Heart left ventricle (tissue), 16 donors: ENCODE measurements around the gene PTPRD. TPM values are rescaled to one million over a fixed set of nuclear protein-coding genes. Genes with fewer than 3 reads are reported as not detected.
A peak's percentile ranks its signal among the peaks of the same experiment; 100 is the strongest.

Experiments
- ATAC-seq, 4 donors: fragments of 200-7000 bp; cut with Tn5 transposase; one replicate each; pipeline ENCODE4 v1.9.1; 2020 to 2022; ENCODE audit warnings: moderate library complexity in 4 of 4, mild to moderate bottlenecking in 3 of 4, moderate number of reproducible peaks in 1 of 4
- DNase-seq, 5 donors: peaks; one replicate each; pipeline ENCODE4 v3.0.0-alpha.2; 2020
- H3K27ac ChIP-seq, 12 donors: fragments of 200-600 bp; sonication (generic) in 4 of 12; one replicate each; pipeline versions ENCODE4 v1.5.0 to v1.8.0; 2016 to 2022; ENCODE audit warnings: mild to moderate bottlenecking in 2 of 12
- H3K27me3 ChIP-seq, 9 donors: fragments of 200-600 bp; sonication (generic) in 2 of 9; one replicate each; pipeline versions ENCODE4 v1.5.1 to v1.8.0; 2016 to 2022; ENCODE audit warnings: mild to moderate bottlenecking in 3 of 9
- H3K36me3 ChIP-seq, 9 donors: fragments of 200-600 bp; sonication (generic) in 2 of 9; one replicate each; pipeline versions ENCODE4 v1.5.0 to v1.8.0; 2018 to 2022; ENCODE audit warnings: mild to moderate bottlenecking in 2 of 9
- H3K4me1 ChIP-seq, 12 donors: fragments of 200-600 bp; sonication (generic) in 4 of 12; one replicate each; pipeline versions ENCODE4 v1.5.0 to v1.8.0; 2016 to 2022; ENCODE audit warnings: mild to moderate bottlenecking in 3 of 12
- H3K4me3 ChIP-seq, 12 donors: fragments of 200-600 bp; sonication (generic) in 4 of 12; one replicate each; pipeline versions ENCODE4 v1.5.0 to v1.8.0; 2017 to 2022; ENCODE audit warnings: mild to moderate bottlenecking in 9 of 12, moderate library complexity in 4 of 12
- H3K9me3 ChIP-seq, 12 donors: fragments of 200-600 bp; sonication (generic) in 4 of 12; one replicate each; pipeline versions ENCODE4 v1.5.0 to v1.8.0; 2016 to 2022; ENCODE audit warnings: mild to moderate bottlenecking in 1 of 12
- CTCF ChIP-seq, 12 donors: fragments of 200-600 bp; sonication (generic) in 4 of 12; IDR thresholded peaks; one replicate each; pipeline versions ENCODE4 v1.5.0 to v1.8.0; 2018 to 2022; ENCODE audit warnings: antibody characterized with exemption in 12 of 12, mild to moderate bottlenecking in 5 of 12
- POLR2A ChIP-seq, 2 donors: fragments of 450-650 bp; IDR thresholded peaks; one replicate each; pipeline ENCODE4 v1.6.1; 2017; ENCODE audit warnings: antibody characterized with exemption in 2 of 2, mild to moderate bottlenecking in 2 of 2, moderate library complexity in 2 of 2
- WGBS, 4 donors: extraction: QIAGEN DNeasy Blood & Tissue Kit in 2 of 4; methylation state at CpG; one replicate each; pipeline versions ENCODE4 v1.1.5 to v1.1.7; 2013 to 2018; 5-methylcytosine and 5-hydroxymethylcytosine counted together
- intact Hi-C, 10 donors: fragments of 100-400 bp; cut with DNase I; formaldehyde crosslinking; loops; one replicate each; pipeline versions ENCODE4 v1.11.1 to v1.14.2; 2022
- polyA plus RNA-seq, 2 donors: library from polyadenylated mRNA; stranded (reverse); fragments of 200-250 nt; gene quantifications; one replicate each; pipeline ENCODE4 v1.2.3, GENCODE V29; 2013
- total RNA-seq, 9 donors: library from RNA; depleted of rRNA in 2 of 9; stranded (reverse); fragments of >200 nt in 2 of 9; fragmentation: NEBNext Ultra II Directional in 3 of 9; extraction: Animal tissue kit (Norgen Biotek cat#: 25700) in 3 of 9; gene quantifications; one replicate each; pipeline versions ENCODE4 v1.1.0 to v1.2.4, GENCODE V29; 2016 to 2023
- donor health status: ischemic (EF 13 %, LVEDD 7.1; RV severe dilation, severe dysfunction).
- donor health status: healthy with polysubstance abuse.
- donor health status: DM: no; HTN: yes; CAD: no.
- donor health status: DM: no; HTN: no; CAD: no.
- donor health status: ischemic (EF 25% LVEDD 6.9; RV normal size, moderate dysfunction).
- donor health status: ischemic (EF 25% LVEDD 5.7; RV mildly dilated, moderate dysfunction).
- donor health status: healthy.
- donor health status: DM: yes; HTN: yes; CAD: no.
- donor health status: ischemic (EF 35%, LVEDD 5.7; RV mildly dilated, moderate dysfunction).
- donor health status: nonischemic (EF 11% LVEDD 7.7; RV severe dilation, severe dysfunction).
- donor health status: DM: yes; HTN: yes; CAD: no.
- donor health status: PGD.
- donor health status: ischemic (EF 29% LVEDD 5.4; RV normal size, mild dysfunction).
- donor health status: nonischemic (EF 23%, LVEDD 6.1; RV moderate dilation, normal function).

The PTPRD gene
- total and polyA plus RNA-seq, 11 donors, result 1.4 to 25.3 (median 15.1) TPM

DNA sequence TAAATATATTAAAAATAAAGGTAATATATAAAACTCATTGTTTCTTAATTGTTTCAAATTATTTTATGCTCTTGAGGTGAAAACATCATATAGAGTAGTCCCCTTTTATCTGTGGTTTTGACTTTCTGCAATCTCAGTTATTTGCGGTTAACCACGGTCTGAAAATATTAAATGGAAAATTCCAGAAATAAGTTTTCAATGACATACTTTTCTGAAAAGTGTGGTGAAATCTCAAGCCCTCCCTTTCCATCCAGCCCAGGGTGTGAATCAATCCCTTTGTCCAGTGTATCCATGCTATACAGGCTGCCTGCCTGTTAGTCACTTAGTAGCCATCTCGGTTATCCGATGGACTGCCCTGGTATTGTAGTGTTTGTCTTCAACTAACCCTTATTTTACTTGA, 2266.5 kb downstream of the PTPRD start:
- Histone ChIP-seq H3K27me3 (no peaks in the 10 kb centered on the region), H3K36me3 (no peaks in the 10 kb centered on the region), H3K9me3 (no peaks in the 10 kb centered on the region), H3K4me3 (no peak overlapping the region), H3K27ac (no peak overlapping the region), H3K4me1 (peaks cover 0 to 8% (median 0%) of the 10 kb centered on the region in 12 donors)
- no peak for ATAC-seq
- intact Hi-C loops, result no loop called here
- 83 to 95% (median 93%) methylated on average over 4 of the region's 4 CpGs for WGBS, 4 donors
- no peak for DNase-seq
- TF ChIP-seq CTCF (IDR thresholded peaks at IDR 0.05) (no peak), POLR2A (IDR thresholded peaks at IDR 0.05) (no peak)

- TF ChIP-seq POLR2A (IDR thresholded peaks at IDR 0.05) (no peak), CTCF (IDR thresholded peaks at IDR 0.05) (no peak)
- Histone ChIP-seq H3K4me1 (peaks cover 0 to 13% (median 2%) of the 10 kb centered on the region in 12 donors), H3K36me3 (no peaks in the 10 kb centered on the region), H3K9me3 (no peaks in the 10 kb centered on the region), H3K4me3 (no peak overlapping the region), H3K27me3 (no peaks in the 10 kb centered on the region), H3K27ac (no peak overlapping the region)
- DNase-seq (no peak), ATAC-seq (peak; percentile 42 to 64 (median 58))
- 47 to 60% (median 53%) methylated on average over 5 of the region's 5 CpGs for WGBS, 4 donors
- intact Hi-C loops, result no loop called here
Observed at GRCh38 chr9:8338767-8339510, 2273.9 kb downstream of the PTPRD start.

- no peak overlapping the region for H3K4me3 ChIP-seq
- H3K9me3 ChIP-seq, result no peaks in the 10 kb centered on the region
- H3K36me3 ChIP-seq, result no peaks in the 10 kb centered on the region
- peak; percentile 42 to 57 (median 54) for ATAC-seq
- no peak for DNase-seq
- H3K27ac ChIP-seq, result no peak overlapping the region
- 48 to 65% (median 60%) methylated on average over 4 of the region's 4 CpGs for WGBS, 4 donors
- no peaks in the 10 kb centered on the region for H3K27me3 ChIP-seq
- intact Hi-C loops, result no loop called here
- peaks cover 0 to 13% (median 2%) of the 10 kb centered on the region in 12 donors for H3K4me1 ChIP-seq
- TF ChIP-seq CTCF (IDR thresholded peaks at IDR 0.05) (no peak), POLR2A (IDR thresholded peaks at IDR 0.05) (no peak)
Observed at GRCh38 chr9:8337834-8338766, 2274.7 kb downstream of the PTPRD start.

- H3K27me3 ChIP-seq, result no peaks in the 10 kb centered on the region
- DNase-seq (no peak), ATAC-seq (no peak)
- H3K27ac ChIP-seq, result no peak overlapping the region
- no peaks in the 10 kb centered on the region for H3K36me3 ChIP-seq
- H3K4me3 ChIP-seq, result no peak overlapping the region
- no peak for TF ChIP-seq POLR2A (IDR thresholded peaks at IDR 0.05)
- TF ChIP-seq CTCF (IDR thresholded peaks at IDR 0.05), result no peak
- no peaks in the 10 kb centered on the region for H3K9me3 ChIP-seq
- 65 to 85% (median 73%) methylated on average over 2 of the region's 2 CpGs for WGBS, 4 donors
- H3K4me1 ChIP-seq, result peaks cover 0 to 3% (median 0%) of the 10 kb centered on the region in 12 donors
- intact Hi-C loops, result no loop called here
Observed at GRCh38 chr9:8332871-8333270, 2279.9 kb downstream of the PTPRD start.
